Fibroblast of upper back skin (primary cell): ENCODE data around the gene FAM50B.

Experiments used
- DNase-seq: peaks from one replicate; pipeline ENCODE4 v3.0.0-alpha.2; 2013

FAM50B gene

DNA sequence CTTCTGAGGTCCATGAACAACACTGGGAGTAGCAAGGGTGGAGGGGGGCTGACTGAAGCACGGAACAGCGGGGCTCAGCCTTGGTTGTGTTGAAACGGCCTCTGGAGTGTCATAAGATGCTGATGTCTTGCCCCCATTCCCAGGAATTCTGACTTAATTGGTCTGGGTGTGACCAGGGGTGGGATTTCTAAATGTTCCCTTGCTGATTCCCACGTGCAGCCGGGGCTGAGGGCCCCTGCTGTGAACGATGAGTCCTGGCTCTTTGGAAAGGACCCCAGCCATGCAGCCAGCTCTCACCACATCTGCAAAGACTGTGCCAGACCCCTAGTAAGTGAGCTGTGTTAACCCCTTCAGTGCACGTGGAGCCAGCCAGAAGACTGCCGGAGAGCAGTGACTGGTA is 28.6 kb upstream of the FAM50B start:
- DNase-seq = no peak

DNA sequence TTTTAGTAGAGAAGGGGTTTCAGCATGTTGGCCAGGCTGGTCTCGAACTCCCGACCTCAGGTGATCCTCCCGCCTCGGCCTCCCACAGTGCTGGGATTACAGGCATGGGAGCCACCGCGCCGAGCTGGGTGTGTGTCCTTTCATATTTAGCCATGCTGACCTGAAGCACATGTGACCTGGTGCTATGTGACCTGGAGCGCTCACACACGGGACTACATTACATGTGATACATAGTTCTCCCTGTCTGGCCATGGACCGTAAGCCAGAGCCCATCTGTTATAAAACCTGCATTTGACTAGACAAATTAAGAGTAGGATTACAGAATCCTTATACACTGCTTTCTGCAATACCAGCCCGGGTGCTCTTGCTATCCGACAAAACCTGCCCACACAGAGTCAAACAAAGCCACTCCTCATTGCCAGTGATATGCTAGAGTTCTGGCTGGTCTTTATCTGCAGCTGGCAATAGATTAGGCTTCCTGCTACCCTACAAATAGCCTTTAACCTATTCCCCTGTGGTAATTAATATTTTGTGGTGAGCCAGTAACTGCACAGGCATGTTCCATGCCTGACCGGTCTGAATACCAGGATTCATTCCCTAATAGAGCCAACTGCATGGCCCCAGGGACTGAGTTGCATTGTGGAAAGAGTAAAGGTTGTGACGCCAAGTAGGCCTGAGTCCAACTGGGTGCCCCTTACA is 26.3 kb upstream of the FAM50B start:
- DNase-seq = peak; percentile 55

DNA sequence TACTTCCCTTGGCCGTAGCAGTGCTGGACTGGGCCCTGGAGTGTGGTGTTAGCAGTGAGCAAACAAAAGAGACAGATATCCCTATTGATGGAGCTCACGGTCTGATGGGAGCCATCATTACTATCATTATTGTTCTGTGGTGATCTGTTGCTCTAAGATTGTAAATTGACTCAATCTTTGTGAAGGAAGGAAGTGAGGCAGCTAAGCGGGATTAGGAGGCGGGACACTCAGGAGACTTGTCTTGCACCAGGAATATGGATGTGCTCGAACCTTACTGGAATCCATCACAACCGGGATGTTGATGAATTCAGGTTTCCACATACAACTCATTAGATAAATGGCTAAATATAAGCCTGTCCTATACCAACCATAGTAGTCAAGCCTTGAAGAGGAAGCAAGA is 25.5 kb upstream of the FAM50B start:
- no peak for DNase-seq

DNA sequence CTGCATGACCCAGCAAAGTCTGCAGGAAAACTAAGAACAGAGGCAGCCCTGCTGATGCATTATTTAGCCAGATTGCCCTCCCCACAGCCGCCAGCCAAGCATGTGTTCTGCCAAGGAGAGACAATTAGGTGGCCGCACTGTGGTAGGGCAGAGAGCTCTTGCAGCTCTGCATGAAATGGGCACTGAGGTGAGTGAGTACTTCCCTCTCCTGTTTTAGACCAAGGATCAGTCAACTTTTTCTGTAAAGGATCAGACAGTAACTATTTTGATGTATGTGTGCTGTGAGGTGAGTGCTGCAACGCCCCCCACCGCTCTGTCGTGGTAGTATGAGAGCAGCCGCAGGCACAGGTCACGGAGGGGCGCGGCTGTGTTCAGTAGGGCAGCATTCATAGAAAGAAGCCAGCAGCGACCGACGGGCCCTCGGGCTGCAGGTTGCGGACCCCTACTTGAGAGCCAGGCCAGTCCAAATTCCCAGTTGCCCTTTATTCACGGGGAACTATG is 23.8 kb upstream of the FAM50B start:
- no peak for DNase-seq

DNA sequence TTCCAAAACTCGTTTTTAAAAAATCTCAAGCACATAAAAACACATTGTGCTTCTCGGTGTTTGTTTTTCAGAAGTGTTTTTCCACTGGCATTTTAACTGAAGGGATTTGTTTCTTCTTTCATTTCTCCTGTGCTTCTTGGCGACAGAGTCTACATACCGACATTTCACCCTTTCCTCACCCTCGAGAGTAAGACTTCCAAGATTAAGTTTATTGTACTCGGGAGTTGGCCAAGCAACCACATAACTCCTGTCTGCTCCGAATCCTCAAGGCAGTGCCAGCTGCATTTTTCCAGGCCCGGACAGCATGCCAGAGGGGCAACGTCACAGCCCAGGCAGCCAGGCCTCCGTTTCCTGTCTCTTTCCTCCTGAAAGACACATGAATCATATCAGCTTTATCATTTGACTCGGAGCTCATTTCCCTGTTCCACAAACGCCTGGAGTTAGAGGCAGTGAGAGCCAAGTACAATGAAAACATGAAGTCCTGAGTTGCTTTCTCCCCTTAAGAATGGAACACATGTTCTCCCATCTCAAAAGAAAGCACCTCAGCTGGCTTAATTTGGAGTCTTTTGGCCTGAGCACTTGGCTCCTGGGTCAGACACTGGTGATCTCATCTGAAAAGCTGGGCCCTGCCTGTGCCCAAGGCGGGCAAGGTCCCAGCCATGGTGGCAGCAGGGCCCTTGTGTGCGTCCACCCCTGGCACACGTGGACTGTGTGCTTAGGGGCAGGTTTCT is 23.2 kb upstream of the FAM50B start:
- peak; percentile 99 for DNase-seq

DNA sequence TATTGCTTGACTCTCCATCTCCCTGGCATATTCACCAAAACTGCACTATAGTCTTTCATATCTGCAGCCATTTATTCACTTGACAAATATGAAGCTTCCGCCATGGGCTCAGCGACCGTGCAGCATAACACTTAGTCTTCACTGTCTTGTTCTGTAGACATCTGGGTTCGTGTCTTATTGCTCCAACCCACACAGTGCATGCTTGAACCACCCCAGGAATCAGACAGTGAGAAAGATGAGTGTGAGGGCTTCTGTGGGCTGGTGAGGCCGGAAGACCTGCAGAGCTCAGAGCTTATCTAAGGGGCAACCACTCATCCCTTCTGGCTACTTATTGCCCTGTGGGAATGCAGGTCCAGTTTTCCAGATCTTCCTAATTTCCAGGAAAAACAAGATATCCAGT is 19.9 kb upstream of the FAM50B start:
- no peak for DNase-seq

DNA sequence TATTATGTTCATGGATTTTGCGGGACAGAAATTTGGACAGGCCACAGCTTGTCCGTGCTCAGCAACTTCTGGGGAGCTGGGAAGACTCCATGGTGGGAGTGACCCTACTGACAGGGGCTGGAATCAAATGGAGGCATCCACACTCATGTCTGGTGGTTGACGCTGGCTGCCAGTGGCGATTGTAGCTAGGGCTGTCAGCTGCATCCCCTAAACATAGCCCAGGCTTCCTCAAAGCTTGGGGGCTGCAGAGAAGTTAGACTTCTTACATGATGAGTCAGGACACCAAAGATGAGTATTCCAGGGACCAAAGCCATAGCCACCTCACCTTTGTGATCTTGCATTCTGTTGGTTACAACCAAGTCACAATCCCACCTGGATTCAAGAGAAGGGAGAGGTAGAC is 18.4 kb upstream of the FAM50B start:
- no peak for DNase-seq

DNA sequence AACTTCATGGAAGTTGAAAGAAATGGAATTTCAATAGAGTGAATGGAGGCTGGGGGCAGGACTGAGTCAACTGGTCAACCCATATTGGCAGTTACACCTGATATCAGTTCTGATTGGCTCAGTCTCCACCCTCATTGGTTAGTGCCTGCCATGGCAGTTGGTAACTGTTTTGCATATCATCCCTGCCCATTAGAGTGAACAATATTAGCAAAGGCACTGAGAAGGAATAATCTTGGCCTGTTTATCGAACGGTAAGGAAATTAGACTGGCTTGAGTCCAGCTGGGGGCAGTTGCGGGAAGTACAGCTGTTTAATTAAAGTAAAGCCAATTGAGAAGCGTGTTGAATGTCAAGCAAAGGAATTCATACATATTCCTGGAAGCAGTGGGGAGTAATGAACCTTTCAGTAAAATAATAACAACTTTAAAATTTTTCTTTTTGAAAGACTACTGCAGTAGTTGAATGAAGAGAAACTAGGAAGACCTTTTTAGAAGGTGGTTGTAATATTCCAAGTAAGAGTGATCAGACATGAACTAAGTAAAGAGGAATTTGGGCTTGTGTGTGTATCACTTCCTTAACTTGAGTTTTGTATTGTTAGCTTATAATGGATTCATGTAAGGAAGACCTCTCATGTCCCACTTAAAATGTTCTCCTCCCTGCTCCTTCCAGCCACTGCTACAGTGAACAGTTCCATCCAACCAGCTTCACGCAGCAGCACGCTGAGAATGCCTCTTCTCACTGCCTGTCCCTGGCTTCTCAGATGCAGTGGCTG is 17.2 kb upstream of the FAM50B start:
- DNase-seq = no peak

DNA sequence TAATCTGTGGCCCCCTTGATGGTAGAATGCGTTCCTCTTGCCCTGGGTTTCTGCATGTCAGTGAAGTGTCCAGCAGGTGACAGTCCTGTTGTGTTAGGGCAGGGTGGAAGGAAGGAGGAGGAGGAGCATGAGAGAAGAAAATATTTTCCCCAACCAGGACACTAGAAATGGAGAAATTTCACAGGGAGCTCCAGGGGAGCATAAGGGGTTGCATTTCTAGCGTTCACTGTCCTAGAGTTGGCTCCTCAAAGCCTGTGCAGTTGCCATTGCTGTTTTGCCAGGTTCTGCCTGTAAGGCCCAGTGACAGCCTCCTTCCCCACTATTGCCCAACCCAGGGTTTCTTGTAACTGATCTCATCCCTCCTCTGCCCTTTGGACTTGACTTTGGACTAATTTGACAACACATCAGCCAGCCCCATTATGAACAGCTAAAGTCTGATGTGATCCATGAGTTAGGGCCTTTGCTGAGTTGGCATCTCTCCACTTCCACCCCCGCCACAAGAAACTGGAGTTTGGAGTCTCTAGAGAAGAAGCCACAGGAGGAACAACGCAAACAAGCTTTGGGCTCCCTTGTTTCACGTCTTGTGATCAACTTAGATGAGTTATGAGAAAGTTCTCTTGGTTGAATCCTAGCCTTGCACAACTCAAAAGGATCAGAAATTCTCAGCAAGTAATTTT is 14.0 kb upstream of the FAM50B start:
- DNase-seq = no peak

DNA sequence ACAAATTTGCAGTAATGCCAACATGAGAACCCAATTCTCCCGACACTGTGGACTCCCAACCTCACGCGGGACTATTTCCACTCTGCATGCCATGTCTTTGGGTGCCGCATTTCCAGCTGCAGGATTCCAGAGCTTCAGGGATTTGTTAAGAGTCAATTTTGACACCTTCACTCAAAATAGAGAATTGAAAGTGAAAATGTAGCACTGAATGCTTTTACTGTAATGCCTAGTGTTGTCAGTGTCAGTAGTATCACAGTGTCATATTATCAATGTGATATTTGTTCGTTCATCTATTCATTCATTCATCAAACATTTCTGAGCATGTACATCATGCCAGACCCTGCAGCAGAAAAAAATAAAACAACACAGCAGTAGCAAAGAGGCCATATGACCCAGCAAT is 13.4 kb upstream of the FAM50B start:
- no peak for DNase-seq

DNA sequence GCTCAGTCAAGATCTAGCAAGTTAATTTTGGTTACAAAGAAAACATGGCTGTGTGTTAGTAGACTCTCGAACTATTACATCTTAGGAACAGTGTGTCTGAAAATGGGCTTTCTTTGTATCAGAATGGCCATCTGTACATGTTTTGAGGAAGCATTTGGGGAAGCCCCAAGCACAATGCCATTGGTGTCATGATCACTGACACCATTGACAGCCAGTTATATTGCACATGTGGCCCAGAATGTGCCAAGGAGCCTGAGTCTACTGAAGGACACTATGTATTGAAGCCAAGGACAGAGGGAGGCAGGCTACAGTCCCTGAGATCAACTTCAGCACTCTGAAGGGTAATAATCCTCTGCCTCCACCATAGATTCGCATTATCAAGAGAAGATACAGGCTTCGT is 12.6 kb upstream of the FAM50B start:
- no peak for DNase-seq

DNA sequence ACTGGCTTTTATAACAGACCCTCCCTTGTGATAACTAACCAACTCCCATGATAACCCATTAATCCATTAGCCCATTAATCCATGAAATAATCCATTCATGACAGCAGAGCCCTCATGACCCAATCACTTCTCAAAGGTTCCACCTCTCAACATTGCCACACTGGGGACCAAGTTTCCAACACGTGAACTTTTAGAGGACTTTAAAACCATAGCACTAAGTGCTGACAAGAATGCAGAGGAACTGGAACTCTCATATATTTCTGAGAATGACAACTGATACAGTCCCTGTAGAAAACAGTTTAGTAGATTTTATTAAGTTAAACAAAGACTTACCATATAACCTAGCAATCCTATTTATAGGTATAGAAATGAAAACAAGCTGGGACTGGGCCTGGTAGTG is 11.4 kb upstream of the FAM50B start:
- DNase-seq = no peak

DNA sequence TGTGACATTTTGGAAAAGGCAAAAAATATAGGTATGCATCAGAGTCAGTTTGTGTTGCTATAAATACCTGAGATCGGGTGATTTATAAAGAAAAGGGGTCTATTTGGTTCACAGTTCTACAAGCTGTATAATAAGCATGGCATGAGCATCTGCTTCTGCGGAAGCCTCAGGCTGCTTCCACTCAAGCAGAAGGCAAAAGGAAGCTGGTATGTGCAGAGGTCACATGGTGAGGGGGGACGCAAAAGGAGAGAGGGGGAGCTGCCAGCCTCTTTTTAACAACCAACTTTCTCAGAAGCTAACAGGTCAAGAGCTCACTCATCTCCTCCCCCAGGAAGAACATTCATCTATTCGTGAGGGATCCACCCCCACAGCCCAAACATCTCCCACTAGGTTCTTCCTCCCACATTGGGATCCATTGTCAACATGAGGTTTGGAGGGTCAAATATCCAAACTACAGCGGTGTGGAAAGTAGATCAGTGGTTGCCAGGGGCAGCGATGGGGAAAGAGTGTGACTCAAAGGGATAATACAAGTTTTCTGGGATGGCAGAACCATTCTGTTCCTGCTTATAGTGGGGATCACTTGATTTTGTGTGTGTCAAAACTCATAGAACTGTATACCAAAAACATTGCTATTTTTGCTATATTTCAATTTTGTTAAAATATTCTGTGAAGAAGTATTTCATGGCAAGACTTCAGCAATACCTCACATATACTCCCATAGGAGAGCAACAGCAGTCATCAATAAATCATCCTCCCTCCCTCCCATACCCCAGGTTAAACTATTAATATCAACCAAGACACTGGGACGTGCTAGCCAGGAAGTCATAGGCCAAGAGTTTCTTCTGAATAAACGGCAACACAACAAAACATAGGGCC is 9.9 kb upstream of the FAM50B start:
- no peak for DNase-seq

DNA sequence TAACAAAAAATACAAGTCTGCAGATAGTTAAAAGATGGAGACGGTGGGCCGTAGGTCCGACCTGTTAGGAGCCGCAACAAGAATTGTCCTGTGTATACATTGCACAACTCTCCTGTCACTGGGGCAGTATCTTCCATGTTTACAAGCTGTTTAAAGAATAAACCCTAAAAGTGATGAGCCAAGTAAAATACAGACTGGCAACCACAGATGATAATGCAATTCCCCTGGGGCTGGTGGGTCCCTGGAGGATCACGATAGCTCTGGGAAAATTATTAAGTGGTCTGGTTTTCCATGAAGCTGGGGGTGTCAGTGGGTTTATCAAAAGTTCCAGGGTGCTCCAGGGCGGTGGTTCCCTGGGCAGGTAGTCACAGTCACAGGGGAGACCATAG is 8.1 kb upstream of the FAM50B start:
- DNase-seq = no peak

DNA sequence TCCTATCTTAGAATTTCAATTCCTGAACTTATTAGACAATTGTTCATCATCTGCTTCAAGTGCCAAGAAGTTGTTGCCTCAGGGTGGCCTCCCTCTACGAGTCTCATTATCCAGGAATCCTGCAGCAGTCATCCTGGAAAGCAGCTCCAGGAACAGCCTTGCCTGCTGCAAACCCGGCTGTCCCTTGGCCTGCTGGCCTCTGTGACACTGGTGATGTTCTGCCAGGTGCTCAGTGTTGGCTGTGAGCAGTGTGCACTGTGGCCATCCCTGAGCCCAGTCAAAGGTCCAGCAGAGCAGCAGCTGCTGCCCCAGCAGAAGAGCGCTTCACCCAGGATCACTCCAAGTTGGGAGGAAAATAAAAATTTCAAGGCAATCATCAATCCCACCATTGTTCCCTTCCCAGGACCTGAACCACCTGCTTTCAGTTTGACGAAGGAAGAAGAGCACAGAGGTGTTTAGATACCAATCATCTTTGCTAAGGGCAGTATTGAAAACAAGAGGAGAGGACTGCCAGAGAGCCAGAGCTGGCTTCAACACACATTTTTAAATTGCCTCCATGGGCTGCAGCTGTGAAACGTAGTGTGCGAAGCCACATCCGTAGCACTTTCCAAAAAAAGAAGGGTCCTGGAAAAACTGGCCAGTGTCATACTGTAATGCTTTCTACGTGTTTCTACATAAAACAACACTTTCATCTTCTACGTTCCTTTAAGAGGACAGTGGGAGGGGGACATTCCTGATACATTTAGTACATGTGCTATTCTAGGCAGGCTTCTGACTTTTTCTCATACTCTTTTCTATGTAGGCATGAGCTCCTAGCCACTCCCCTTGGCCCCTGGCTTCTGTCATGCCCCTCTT is 7.2 kb upstream of the FAM50B start:
- peak; percentile 79 for DNase-seq

DNA sequence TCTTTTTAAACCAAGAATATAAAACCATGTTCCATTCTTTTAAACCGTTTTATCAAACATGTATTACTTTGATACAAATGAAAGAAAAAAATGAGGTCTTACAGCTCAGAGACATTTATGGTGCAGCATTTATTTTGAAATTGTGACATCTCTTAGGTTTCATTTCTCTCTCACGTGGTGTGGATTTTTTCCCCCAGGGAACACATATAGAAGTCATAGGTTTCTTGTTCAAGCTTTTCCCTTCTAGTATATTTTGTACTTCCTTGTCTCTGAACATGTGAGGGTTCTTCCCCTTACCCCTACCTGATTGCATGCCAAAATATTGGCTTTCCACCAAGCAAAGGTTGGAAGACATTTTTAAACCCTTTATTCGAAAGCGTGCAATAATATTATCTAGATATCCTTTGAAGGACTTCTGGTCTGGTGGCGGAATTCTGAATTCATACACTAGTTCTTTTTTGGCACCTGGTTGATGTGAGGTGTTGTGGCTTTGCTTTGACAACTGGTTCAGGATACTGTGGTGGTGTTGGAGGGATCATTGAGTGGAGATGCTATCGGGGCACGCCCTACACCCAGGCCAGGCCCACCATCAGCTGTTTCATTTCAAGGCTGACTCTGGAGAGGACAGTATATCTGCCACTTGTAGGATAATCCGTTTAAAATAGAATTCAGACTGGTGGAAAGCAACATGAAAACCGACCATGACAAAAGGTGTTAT is 5.6 kb upstream of the FAM50B start:
- no peak for DNase-seq

DNA sequence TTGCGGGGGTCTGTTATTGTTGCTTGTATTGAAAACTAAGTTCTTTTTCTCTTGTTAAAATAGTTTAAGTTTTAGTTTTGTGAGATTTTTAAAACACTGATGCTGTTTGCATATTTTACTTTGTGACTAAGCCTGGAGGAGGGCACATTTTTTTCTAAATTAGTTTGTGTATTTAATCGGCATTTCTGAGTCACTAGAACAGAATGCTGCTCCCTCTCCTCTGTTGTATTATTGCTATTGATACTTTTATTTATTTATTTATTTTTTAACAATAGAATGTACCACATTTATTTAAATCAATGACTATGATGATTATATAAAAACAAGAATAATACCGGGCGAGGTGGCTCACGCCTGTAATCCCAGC is 5.1 kb upstream of the FAM50B start:
- peak; percentile 78 for DNase-seq

DNA sequence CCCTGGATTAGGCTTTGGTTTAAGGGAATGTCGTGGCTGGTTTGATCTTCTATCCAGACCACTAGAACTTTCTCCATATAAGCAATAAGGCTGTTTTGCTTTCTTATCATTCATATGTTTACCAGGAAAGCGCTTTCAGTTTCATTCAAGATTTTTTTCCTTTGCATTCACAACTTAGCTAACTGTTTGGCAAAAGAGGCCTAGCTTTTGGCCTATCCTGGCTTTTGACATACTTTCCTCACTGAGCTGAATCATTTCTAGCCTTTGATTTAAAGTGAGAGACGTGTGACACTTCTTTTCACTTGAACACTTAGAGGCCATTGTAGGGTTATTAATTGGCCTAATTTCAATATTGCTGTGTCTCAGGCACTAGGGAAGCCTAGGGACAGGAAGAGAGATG is 1.7 kb upstream of the FAM50B start:
- DNase-seq = no peak

DNA sequence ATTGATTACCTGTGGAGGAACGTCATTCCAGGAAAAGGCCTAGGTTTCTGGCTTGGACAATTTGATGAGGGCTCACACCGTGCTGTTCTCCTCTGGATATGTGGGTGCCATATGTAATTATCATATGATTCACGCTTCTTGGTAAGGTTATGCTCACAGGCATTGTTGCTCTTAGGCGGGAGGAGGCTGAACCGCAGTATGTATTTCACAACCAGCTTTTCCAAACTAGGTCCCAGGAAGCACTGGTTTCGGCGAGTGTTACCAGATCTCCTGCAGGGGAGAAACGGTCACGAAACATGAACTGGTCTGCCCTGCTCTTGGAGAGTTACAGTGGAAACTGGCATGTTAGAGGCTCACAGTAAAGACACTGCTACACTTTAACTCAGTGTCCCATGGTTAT is 793 bp upstream of the FAM50B start:
- DNase-seq = peak; percentile 46

DNA sequence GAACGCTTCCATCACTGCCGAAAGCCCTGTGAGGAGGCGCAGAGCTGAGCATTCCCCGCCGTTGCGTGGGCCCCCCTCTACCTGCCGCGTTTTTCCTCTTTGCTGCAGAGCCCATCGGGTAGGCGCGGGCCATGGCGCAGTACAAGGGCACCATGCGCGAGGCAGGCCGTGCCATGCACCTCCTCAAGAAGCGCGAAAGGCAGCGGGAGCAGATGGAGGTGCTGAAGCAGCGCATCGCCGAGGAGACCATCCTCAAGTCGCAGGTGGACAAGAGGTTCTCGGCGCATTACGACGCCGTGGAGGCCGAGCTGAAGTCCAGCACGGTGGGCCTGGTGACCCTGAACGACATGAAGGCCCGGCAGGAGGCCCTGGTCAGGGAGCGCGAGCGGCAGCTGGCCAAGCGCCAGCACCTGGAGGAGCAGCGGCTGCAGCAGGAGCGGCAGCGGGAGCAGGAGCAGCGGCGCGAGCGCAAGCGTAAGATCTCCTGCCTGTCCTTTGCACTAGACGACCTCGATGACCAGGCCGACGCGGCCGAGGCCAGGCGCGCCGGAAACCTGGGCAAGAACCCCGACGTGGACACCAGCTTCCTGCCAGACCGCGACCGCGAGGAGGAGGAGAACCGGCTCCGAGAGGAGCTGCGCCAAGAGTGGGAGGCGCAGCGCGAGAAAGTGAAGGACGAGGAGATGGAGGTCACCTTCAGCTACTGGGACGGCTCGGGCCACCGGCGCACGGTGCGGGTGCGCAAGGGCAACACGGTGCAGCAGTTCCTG is 693 bp downstream of the FAM50B start:
- no peak for DNase-seq
